Activated T-helper 1 cell treated with Interleukin-2 at 50 U/mL for 16 hours (primary cell): Measurements from ENCODE around the gene SLC5A11.

Experiments
- DNase-seq: peaks from one replicate; pipeline ENCODE4 v3.0.0-alpha.2; 2020; ENCODE audit warnings: low read depth

The SLC5A11 gene

GRCh38 chr16:24918641-24919040, 72.9 kb downstream of the SLC5A11 start:
- DNase-seq: no peak

DNA sequence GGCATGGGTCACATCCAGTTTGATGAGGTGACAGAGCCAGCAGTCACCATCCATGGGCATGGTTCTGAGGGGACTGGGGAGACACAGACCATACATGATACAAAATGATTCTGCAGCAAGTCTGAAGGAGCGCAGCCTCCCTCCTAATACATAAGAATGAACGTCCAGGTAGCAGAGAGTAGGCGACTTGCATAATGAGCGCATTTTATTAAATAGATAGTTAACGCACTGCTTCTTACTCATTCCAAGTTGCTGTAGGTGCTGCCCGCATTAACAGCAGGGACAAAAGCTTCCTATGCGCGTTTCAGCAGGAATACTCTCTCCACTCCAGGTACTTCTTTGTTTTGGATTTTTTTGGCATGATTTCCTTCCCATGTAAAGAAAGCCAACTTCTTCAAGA, 73.8 kb downstream of the SLC5A11 start:
- no peak for DNase-seq

DNA sequence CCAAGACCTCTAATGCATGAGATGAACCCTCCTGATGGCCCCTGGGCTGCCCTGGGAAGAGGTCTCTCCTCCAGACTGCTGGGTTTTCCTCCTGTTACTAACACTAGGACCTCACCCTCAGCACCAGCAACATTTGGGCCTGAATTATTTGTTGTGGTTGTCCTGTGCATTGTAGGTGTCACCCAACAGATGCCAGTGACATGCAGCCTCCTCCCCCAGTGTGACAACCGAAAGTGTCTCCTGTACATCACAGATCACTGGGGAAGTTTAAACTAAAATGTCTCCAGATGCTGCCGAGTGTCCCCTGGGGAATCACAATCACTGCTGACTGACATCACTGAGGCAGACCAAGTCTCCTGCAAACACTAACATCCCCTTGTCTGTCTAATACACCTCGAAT, 74.8 kb downstream of the SLC5A11 start:
- DNase-seq: no peak

DNA sequence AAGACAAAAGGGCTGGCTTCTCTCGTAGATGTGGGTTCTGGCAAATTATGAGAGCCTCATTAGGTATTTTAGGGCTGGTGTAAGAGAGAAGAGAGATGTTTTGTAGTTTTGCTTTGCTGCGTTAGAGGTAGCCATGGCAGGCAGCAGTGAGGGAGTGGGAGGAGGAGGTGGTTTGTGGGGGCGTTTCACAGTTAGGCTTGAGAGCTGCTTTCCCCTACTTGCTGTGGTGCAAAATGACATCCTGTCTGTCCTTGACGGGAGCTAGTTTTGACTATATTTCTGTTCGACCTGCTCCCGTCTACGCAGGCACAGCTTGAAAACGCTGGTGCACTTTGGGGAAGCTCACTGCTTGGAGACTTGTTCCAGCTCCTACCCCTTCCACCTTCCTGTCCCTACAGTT, 75.5 kb downstream of the SLC5A11 start:
- DNase-seq: no peak

- DNase-seq: no peak
Measured at GRCh38 chr16:24925163-24925562, 79.4 kb downstream of the SLC5A11 start.

GRCh38 chr16:24929409-24929808, 83.6 kb downstream of the SLC5A11 start:
- no peak for DNase-seq

- no peak for DNase-seq
Measured at GRCh38 chr16:24930440-24930839, 84.7 kb downstream of the SLC5A11 start.

GRCh38 chr16:24931091-24931490, 85.3 kb downstream of the SLC5A11 start:
- DNase-seq: no peak

- no peak for DNase-seq
Measured at GRCh38 chr16:24935336-24935735, 89.6 kb downstream of the SLC5A11 start.

DNA sequence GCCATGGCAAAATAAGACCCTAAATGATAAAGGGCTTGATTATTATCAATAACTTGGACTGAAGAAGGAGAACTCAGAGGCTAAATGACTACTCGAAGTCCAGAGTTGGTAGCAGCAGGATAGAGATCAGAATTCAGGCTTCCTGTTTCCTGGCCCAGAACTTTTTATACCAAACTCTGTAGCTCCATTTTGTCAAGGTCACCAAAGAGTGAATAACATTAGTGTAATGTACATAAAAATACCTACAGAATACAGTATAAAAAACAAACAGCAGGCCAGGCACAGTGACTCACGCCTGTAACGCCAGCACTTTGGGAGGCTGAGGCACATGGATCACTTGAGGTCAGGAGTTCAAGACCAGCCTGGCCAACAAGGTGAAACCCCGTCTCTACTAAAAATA, 90.4 kb downstream of the SLC5A11 start:
- DNase-seq: no peak

DNA sequence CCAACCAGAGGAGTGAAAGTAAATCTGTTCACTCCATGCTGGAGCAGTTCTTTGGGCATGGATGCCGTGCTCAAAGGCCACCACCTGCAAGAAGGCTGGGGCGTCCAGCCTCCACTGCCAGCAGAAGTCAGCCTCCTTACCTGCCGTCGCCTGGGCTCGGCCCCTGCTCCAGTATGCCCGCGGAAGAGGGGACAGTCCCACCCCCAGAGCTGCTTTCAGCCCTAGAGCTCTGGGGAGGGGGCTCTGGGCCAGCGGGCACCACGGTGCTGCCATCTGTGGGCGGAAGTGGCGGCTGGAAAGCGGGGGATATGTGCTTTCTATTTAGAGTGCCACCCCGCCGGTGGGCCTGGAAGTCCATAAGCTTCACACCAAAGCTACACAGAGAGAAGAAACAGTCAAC, 93.5 kb downstream of the SLC5A11 start:
- no peak for DNase-seq

DNA sequence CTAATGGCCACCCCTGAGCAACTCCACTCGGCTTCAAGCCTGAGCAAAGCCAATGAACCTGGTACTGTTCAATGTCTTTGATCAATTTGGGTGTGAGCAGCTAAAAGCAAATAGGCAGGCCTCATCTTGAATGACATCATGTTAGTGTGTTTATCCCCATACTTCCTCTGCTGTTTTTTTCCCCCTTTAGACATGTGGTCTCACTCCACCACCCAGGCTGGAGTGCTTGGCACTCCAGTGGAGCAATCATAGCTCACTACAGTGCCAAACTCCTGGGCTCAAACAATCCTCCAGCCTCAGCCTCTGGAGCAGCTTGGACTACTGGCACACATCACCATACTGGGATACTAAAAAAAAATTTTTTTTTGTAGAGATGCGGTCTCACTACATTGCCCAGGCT, 94.0 kb downstream of the SLC5A11 start:
- no peak for DNase-seq

GRCh38 chr16:24943471-24943870, 97.7 kb downstream of the SLC5A11 start:
- no peak for DNase-seq

DNA sequence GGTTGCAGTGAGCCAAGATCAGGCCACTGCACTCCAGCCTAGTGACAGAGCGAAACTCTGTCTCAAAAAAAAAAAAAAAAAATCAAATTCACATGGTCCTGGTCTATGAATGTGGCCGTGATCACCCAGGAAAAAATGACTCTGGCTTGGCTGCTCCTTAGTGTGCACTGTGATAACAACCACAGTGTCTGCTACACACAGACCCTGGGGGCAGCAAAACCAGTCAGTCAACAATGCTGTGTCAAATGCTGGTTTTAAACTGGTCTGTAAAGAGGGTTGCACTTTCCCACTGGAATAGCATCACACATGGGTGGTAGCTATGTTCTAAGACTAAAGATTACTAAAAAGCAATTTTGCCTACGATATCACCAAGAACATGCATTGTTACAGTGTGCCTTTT, 98.4 kb downstream of the SLC5A11 start:
- DNase-seq: no peak

DNA sequence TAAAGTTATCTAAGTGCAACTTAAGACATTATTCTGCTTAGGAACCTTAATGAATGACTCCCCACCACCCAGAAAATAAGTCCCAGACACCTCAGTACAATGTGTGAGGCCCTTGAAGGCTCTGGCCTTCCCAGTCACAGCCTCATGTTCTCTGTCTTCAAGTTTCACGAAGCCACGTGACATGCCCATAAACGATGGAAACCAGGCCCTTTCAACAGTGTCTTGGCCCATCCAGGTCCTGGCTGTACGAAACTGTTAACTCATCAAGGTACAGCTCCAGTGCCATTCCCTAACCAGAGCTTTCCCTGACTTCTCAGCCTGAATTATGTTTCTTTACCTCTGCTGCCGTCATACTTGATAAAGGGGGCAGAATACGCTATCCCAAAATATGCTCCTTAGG, 100.4 kb downstream of the SLC5A11 start:
- DNase-seq: no peak

DNA sequence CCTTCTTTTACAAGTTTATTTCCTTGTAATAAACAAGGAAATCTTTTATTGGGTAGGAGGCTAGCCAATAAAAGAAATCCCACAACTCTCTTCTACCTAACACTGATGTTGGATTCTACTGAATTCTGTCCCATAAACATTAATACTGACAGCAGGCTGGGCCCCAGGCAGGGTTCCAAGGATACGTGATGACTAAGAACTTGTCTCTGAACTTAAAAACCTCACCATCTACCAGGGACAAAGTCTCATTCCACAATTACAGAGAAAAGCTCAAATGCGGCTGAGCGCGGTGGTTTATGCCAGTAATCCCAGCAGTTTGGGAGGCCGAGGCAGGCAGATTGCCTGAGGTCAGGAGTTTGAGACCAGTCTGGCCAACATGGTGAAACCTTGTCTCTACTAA, 104.5 kb downstream of the SLC5A11 start:
- DNase-seq: no peak

- no peak for DNase-seq
Measured at GRCh38 chr16:24953306-24953705, 107.5 kb downstream of the SLC5A11 start.

DNA sequence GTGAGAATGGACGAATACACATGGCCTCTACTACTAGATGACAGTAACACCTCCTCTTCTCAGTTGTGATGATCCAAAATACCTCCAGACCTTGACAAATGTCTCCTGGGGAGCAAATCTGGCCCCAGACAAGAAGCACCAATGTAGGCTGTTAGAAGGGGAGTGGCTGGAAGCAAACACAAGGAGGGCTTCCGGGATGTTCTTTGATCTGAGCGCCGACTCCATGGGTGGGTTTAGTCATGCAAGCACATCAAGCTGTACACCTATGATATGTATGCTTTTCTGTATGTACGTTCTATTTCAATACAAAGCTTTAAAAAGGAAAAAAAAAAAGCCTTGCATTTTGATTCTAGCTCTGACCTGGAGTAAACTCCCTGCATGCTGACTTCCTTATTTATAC, 108.0 kb downstream of the SLC5A11 start:
- no peak for DNase-seq

DNA sequence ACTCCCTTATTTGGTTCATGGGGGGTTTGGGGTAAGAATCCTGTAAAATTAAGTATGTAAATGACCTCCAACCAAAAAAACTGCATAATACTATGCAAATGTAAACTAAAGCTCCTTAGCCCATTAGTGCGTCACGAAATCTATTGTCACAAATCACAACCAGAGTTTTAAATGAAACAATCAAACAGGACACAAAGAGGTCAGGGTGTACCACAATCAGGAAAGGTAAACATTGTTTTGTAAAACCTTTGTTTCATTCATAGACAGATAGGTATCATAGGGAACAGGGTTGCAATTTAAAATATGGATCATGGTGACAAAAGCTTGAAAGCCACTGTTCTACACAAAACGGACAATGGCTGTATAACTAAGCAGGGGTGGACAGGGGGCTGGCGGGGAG, 108.4 kb downstream of the SLC5A11 start:
- DNase-seq: no peak

DNA sequence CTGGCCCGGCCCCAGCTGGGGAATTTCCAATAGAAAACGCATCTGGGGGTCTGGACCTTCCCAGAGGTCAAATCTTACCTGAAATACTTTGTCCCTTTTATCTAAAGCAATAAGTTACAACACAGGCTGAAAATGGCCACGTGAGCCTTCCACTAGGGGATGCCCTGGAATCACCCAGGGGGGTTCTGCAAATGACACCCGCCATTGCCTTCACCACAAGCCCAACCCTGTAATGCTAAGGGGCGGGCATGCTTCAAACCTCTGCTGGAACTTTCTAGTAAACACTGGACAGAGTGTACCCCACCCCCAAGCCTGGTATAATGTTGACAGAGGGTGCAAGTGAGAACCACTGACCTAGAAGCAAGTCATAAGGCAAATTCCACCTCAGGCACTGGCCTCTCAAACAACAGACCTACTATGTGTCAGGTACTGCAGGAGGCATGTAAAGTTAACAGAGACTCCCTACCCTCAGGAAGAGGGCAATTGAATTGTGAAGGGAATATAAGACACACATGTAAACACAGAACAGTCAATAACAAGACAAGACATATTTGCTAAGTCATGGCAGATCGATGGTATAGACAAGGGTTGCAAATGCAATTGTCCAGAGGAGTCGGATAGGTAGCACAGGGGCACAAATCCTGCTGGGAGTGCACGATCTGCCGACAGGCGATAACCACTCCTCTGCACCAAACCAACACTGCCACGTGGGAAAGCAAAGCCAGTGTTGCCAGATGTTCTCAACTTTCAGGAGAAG, 110.4 kb downstream of the SLC5A11 start:
- no peak for DNase-seq

DNA sequence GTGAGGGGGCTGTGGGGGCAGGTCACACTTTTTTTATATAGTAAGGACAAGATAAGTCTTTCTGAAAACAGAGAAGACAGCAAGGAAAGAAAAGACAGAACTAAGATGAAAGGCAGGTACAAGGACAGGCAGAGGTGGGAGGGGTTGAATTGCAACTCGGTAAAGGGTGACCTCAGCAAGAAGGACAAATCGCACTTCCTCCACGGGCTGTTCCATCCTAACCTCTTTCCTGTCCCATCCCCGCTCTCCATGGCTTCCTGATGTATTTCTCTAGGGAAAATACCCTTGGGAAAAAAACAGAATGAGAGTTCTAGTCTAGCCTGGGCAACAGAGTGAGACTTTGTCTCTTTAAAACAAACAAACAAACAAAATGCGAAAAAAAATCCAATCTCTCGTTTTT, 112.1 kb downstream of the SLC5A11 start:
- no peak for DNase-seq
